Globus pallidus (tissue), 1 donor: ENCODE results near the gene MVD.

Experiments
- DNase-seq: peaks from one replicate; pipeline ENCODE4 v3.0.0-alpha.2; 2015; ENCODE audit warnings: low spot score

The MVD gene

GRCh38 chr16:88606148-88606757, 56.6 kb downstream of the MVD start:
- no peak for DNase-seq

DNA sequence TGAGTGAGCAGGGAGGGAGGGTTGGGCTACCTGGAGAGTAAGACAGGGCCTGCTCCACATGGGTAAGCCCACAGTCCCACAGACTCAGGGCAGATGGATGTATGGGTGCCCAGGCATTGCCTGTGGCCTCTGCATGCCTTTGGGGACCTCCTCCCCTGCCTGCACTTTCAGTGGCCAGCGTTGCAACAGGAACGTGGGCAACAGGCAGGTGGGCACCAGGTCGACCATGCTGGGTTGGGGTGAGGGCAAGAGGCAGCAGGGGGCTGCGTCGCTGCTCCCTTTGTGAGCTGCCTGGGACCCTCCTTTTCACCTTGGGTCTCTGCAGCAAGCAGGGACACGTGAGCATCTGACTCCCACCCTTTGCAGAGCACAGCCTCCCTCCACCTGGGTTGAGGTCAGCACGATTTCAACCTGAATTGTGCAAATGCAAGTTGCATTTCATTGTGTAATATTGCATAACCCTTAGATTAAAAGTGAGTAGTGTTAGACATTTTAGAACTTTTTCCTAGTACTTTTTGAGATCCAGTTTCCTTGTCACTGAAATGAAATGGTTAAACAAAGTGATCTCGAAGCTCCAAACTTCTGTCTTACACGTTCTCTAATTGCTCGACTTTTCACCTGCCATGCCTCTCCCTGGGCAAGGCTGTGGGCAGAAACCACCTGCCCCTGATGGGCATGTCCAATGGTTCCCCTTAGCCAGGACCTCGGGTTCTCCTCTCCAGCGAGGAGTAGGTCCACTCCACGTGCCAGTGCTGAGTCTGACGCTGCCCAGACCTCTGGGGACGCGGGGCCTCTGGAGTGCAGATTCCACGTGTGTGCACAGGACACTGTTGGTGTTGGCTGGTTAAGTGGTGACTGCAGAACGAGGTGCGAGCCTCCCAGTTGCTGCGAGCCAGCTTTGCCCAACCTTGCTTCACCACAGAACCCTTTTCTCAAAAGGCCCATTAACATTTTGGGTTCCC, 57.4 kb downstream of the MVD start:
- no peak for DNase-seq

- no peak for DNase-seq
Observed at GRCh38 chr16:88602091-88602490, 60.8 kb downstream of the MVD start.
